H9 (cell line): ENCODE results near the gene TCF7L1. TPM values are rescaled to one million over a fixed set of nuclear protein-coding genes. Genes with fewer than 3 reads are reported as not detected.

ENCODE experiments used
- DNase-seq: peaks from one replicate; pipeline ENCODE4 v3.0.0-alpha.2; 2017
- H2AFZ ChIP-seq: one replicate; pipeline ENCODE4 v1.6.1; 2013; ENCODE audit warnings: mild to moderate bottlenecking, low read length, control low read depth, moderate library complexity
- H2AK5ac ChIP-seq: 2 replicates; pipeline ENCODE4 v1.6.1; 2013; ENCODE audit warnings: low read length, control low read depth, mixed read lengths; ENCODE audit not compliant: insufficient read length
- H2BK120ac ChIP-seq: one replicate; pipeline ENCODE4 v1.6.1; 2013; ENCODE audit warnings: low read depth, mild to moderate bottlenecking, low read length, control low read depth, inconsistent platforms; ENCODE audit not compliant: poor library complexity, severe bottlenecking
- H2BK12ac ChIP-seq: 2 replicates; pipeline ENCODE4 v1.6.1; 2013; ENCODE audit warnings: low read length, control low read depth, mixed read lengths, low read depth; ENCODE audit not compliant: insufficient read length
- H2BK15ac ChIP-seq: 2 replicates; pipeline ENCODE4 v1.6.1; 2013; ENCODE audit warnings: low read depth, low read length, control low read depth
- H2BK20ac ChIP-seq: one replicate; pipeline ENCODE4 v1.6.1; 2013; ENCODE audit warnings: low read depth, mild to moderate bottlenecking, low read length, control low read depth, inconsistent platforms; ENCODE audit not compliant: poor library complexity, severe bottlenecking
- H2BK5ac ChIP-seq: 2 replicates; pipeline ENCODE4 v1.6.1; 2013; ENCODE audit warnings: low read length, control low read depth, mixed read lengths; ENCODE audit not compliant: insufficient read length
- H3K14ac ChIP-seq: 2 replicates; pipeline ENCODE4 v1.6.1; 2013; ENCODE audit warnings: low read length, control low read depth; ENCODE audit not compliant: insufficient read depth
- H3K18ac ChIP-seq: 2 replicates; pipeline ENCODE4 v1.6.1; 2013; ENCODE audit warnings: low read depth, mild to moderate bottlenecking, mixed read lengths, low read length, control low read depth; ENCODE audit not compliant: insufficient read length
- H3K23ac ChIP-seq: 2 replicates; pipeline ENCODE4 v1.6.1; 2013; ENCODE audit warnings: low read length, control low read depth, mixed read lengths, low read depth; ENCODE audit not compliant: insufficient read length
- H3K23me2 ChIP-seq: 2 replicates; pipeline ENCODE4 v1.6.1; 2013; ENCODE audit warnings: low read depth, mild to moderate bottlenecking, mixed read lengths, low read length, control low read depth; ENCODE audit not compliant: insufficient read length, poor library complexity, severe bottlenecking
- H3K27ac ChIP-seq: 2 replicates; pipeline ENCODE4 v1.5.1; 2013; ENCODE audit warnings: low read length, control low read depth, mixed read lengths, low read depth; ENCODE audit not compliant: insufficient read length
- H3K27me3 ChIP-seq: 2 replicates; pipeline ENCODE4 v1.6.1; 2013; ENCODE audit warnings: low read length, control low read depth, inconsistent platforms; ENCODE audit not compliant: insufficient read depth
- H3K4ac ChIP-seq: 2 replicates; pipeline ENCODE4 v1.6.1; 2013; ENCODE audit warnings: low read depth, mild to moderate bottlenecking, control low read depth, inconsistent platforms, low read length, moderate library complexity
- H3K4me1 ChIP-seq: 2 replicates; pipeline ENCODE4 v1.6.1; 2013; ENCODE audit warnings: low read length, control low read depth, inconsistent platforms; ENCODE audit not compliant: insufficient read depth
- H3K4me2 ChIP-seq: 2 replicates; pipeline ENCODE4 v1.6.1; 2013; ENCODE audit warnings: low read length, control low read depth, mixed read lengths; ENCODE audit not compliant: insufficient read length, insufficient read depth
- H3K56ac ChIP-seq: 2 replicates; pipeline ENCODE4 v1.6.1; 2013; ENCODE audit warnings: low read depth, mild to moderate bottlenecking, mixed read lengths, low read length, control low read depth; ENCODE audit not compliant: insufficient read length
- H3K79me1 ChIP-seq: 2 replicates; pipeline ENCODE4 v1.6.1; 2013; ENCODE audit warnings: low read depth, mild to moderate bottlenecking, moderate library complexity, low read length, control low read depth, inconsistent platforms; ENCODE audit not compliant: insufficient read depth, poor library complexity, severe bottlenecking
- H3K79me2 ChIP-seq: 2 replicates; pipeline ENCODE4 v1.6.1; 2013; ENCODE audit warnings: low read length, control low read depth, inconsistent platforms; ENCODE audit not compliant: insufficient read depth
- H3K9ac ChIP-seq: 2 replicates; pipeline ENCODE4 v1.6.1; 2013; ENCODE audit warnings: low read length, control low read depth, mixed read lengths; ENCODE audit not compliant: insufficient read length; ENCODE audit errors: extremely low read depth
- H3K9me3 ChIP-seq: one replicate; pipeline ENCODE4 v1.6.1; 2013; ENCODE audit warnings: low read depth, low read length, inconsistent platforms; ENCODE audit not compliant: control insufficient read depth
- H3T11ph ChIP-seq: one replicate; pipeline ENCODE4 v1.6.1; 2013; ENCODE audit warnings: mild to moderate bottlenecking, low read length, control low read depth, inconsistent platforms
- H4K20me1 ChIP-seq: one replicate; pipeline ENCODE4 v1.6.1; 2013; ENCODE audit not compliant: control insufficient read depth, insufficient read length, insufficient read depth
- H4K5ac ChIP-seq: 2 replicates; pipeline ENCODE4 v1.6.1; 2013; ENCODE audit warnings: low read depth, mild to moderate bottlenecking, mixed read lengths, low read length, control low read depth; ENCODE audit not compliant: insufficient read length
- H4K8ac ChIP-seq: replicated peaks from 2 replicates; pipeline ENCODE4 v1.6.1; 2013; ENCODE audit warnings: low read length, control low read depth, mixed read lengths, low read depth; ENCODE audit not compliant: insufficient read length
- H4K91ac ChIP-seq: 2 replicates; pipeline ENCODE4 v1.6.1; 2013; ENCODE audit warnings: low read depth, mild to moderate bottlenecking, moderate library complexity, mixed read lengths, low read length, control low read depth; ENCODE audit not compliant: insufficient read length
- H3K27ac Mint-ChIP-seq, 3 experiments: 2 replicates in 2 of 3; 3 replicates in 1 of 3; pipeline ENCODE4 v1.8.0; 2020 to 2021; ENCODE audit warnings: mixed read lengths in 3 of 3, mild to moderate bottlenecking in 1 of 3, moderate library complexity in 1 of 3
- H3K27me3 Mint-ChIP-seq: 2 replicates; pipeline ENCODE4 v1.8.0; 2021; ENCODE audit warnings: low read depth, mild to moderate bottlenecking, moderate library complexity, mixed read lengths
- H3K36me3 Mint-ChIP-seq, 3 experiments: 2 replicates in 2 of 3; 3 replicates in 1 of 3; pipeline ENCODE4 v1.8.0; 2020 to 2021; ENCODE audit warnings: low read depth in 3 of 3, mixed read lengths in 3 of 3; ENCODE audit not compliant: insufficient read depth in 1 of 3
- H3K4me1 Mint-ChIP-seq, 2 experiments: 2 replicates each; pipeline ENCODE4 v1.8.0; 2020; ENCODE audit warnings: mixed read lengths in 2 of 2
- H3K4me3 Mint-ChIP-seq, 2 experiments: 2 replicates in 1 of 2; 3 replicates in 1 of 2; pipeline ENCODE4 v1.8.0; 2020 to 2021; ENCODE audit warnings: mild to moderate bottlenecking in 2 of 2, mixed read lengths in 2 of 2, moderate library complexity in 1 of 2
- H3K9me3 Mint-ChIP-seq, 2 experiments: 2 replicates in 1 of 2; 3 replicates in 1 of 2; pipeline ENCODE4 v1.8.0; 2020; ENCODE audit warnings: mild to moderate bottlenecking in 2 of 2, mixed read lengths in 2 of 2, moderate library complexity in 1 of 2
- CTCF ChIP-seq: fragments of 200-600 bp; sonication (generic); conservative IDR thresholded peaks from 3 replicates; pipeline ENCODE4 v1.8.0; 2021; ENCODE audit warnings: antibody characterized with exemption, mild to moderate bottlenecking
- WGBS: extraction: QIAGEN DNeasy Blood & Tissue Kit; methylation state at CpG from one replicate; pipeline ENCODE4 v1.1.7; 2013; ENCODE audit warnings: missing lambda C conversion rate, low lambda C conversion rate, mixed read lengths; ENCODE audit not compliant: insufficient read length; ENCODE audit errors: extremely low coverage; 5-methylcytosine and 5-hydroxymethylcytosine counted together
- total RNA-seq: library from RNA; stranded (reverse); gene quantifications from 2 replicates; pipeline ENCODE4 v1.2.1, GENCODE V29; 2021

Gene TCF7L1
- total RNA-seq, 1 experiment from 2014 or later: 112 TPM

GRCh38 chr2:85194780-85195480 lies 61.7 kb downstream of the TCF7L1 start:
- no peak overlapping the region for H3K4me2 ChIP-seq
- no peak overlapping the region for H2AK5ac ChIP-seq
- H2BK120ac ChIP-seq: no peak overlapping the region
- no peak overlapping the region for H3K56ac ChIP-seq
- no peaks in the 10 kb centered on the region for H3K27me3 ChIP-seq
- no peaks in the 10 kb centered on the region for H4K20me1 ChIP-seq
- no peaks in the 10 kb centered on the region for H3K23me2 ChIP-seq
- no peak overlapping the region for H4K91ac ChIP-seq
- no peak overlapping the region for H3K27ac ChIP-seq
- Mint-ChIP-seq H3K27ac (peak overlapping the region in 2 of 3 experiments; percentile 55 to 86; a peak in 3 of 7 replicates), H3K4me3 (no peak overlapping the region), H3K27me3 (no peaks in the 10 kb centered on the region), H3K36me3 (peaks cover 4 to 28% (median 20%) of the 10 kb centered on the region in 3 experiments), H3K9me3 (no peaks in the 10 kb centered on the region), H3K4me1 (peaks cover 24 to 29% of the 10 kb centered on the region in 2 experiments)
- no peak overlapping the region for H3K9ac ChIP-seq
- no peak for TF ChIP-seq CTCF
- peaks cover 16% of the 10 kb centered on the region; the same call in 1 of the 2 replicates for H3K79me2 ChIP-seq
- peaks cover 5% of the 10 kb centered on the region; the same call in 1 of the 2 replicates for H3K4me1 ChIP-seq
- no peak overlapping the region for H3K14ac ChIP-seq
- no peak overlapping the region for H3K23ac ChIP-seq
- peaks cover 6% of the 10 kb centered on the region for H3K79me1 ChIP-seq
- no peak overlapping the region for H2BK15ac ChIP-seq
- no peak overlapping the region for H3K18ac ChIP-seq
- H4K5ac ChIP-seq: no peak overlapping the region
- H4K8ac ChIP-seq: no peak overlapping the region
- no peak overlapping the region for H3T11ph ChIP-seq
- no peak overlapping the region for H2BK5ac ChIP-seq
- H2BK12ac ChIP-seq: no peak overlapping the region
- H3K9me3 ChIP-seq: no peaks in the 10 kb centered on the region
- H3K4ac ChIP-seq: no peak overlapping the region
- no peak overlapping the region for H2AFZ ChIP-seq
- no CpG with 5 or more reads among the region's 8 CpGs for WGBS
- DNase-seq: no peak
- H2BK20ac ChIP-seq: no peak overlapping the region
